ENCODE measurements around the gene ZMYND8.
"Not testable (repeated sequence)": the region's sequence is repeated elsewhere in the genome, so short reads cannot be mapped to it uniquely, and the experiment has no call there.

Gene ZMYND8

DNA sequence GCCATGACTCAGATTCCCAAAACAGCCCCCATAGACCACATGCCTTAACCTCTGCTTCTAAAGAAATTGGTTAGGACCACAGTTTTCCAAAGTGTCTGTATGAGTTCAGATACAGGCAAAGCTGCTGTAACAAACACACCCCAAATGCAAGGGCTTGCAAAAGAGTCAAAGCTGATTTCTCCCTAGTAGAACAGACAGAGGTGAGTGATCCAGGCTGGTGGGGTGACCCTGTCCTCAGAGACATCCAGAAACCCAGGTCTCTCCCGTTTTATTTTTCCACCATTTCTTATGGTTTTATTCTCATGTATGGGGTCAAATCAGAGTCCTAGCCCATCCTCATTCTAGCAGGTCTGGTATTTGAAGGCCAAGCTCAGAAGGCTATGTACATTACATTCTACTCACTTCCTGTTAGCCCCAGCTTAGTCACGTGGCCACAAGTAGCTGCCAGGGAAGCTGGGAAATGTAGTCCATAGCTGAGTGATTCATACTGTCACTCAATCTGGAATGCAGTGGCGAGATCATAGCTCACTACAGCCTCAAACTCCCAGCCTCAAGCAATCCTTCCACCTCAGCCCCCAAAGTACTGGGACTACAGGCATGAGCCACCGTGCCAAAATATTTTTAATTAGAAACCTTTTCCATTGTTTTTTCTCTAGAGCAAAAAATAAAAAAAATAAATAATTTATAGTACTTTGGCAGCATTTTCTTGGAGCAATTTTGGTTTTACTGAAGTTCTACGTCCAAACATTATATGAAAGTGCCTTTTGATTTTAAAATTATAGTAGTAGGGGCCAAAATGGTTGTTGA lies 175.2 kb downstream of the ZMYND8 start:
- no peak for DNase-seq (ENCODE audit: low read depth in 1 of 2, low spot score in 1 of 2)

DNA sequence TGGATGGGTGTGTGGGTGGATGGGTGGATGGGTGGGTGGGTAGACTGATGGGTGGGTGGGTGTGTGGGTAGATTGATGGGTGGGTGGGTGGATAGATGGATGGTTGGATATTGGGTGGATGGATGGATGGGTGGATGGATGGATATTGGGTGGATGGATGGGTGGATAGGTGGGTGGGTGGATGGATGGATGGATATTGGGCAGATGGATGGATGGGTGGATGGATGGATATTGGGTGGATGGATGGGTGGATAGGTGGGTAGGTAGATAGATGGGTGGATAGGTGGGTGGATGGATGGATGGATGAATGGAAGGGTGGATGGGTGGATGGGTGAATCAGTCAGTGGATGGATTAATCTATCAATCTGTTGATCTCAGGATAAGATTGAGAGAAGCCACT lies 177.2 kb downstream of the ZMYND8 start:
- no peak for DNase-seq (ENCODE audit: low read depth in 1 of 2, low spot score in 1 of 2)

DNA sequence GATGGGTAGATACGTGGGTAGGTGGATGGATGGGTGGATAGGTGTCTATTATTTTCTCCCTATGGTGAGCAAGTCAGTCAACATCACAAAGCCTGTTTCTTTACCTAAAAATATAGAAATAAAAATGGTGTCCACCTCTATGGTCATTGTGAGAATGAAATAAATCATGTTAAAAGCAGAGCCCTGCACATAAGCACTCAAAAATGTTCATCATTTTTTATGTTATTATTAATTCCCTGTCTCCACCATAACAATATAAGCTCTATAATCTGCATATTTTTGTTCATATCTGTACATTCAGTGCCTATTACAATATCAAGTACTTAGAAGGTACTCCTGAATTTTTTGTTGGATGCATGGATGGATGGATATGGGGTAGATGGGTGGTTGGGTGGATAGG lies 177.6 kb downstream of the ZMYND8 start:
- no peak for DNase-seq (ENCODE audit: low read depth in 1 of 2, low spot score in 1 of 2)

DNA sequence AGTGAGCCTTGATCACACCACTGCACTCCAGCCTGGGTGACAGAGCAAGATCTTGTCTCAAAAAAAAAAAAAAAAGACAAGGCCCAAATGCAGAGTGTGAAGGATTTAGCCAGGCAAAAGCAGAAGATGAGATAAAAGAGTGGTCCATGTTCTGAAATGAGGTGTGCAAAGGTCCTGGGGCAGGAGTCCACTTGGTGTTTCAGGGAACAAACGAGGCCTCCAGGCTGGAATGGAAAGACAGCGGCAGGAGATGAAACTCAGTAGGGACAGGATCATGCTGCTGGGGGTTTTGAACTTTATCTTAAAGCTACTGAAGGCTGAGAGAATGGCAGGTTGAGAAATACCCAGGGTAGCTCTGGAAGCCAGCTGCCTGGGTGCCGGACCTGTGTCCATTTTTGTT lies 178.2 kb downstream of the ZMYND8 start:
- DNase-seq (ENCODE audit: low read depth in 1 of 2, low spot score in 1 of 2), result no peak

DNA sequence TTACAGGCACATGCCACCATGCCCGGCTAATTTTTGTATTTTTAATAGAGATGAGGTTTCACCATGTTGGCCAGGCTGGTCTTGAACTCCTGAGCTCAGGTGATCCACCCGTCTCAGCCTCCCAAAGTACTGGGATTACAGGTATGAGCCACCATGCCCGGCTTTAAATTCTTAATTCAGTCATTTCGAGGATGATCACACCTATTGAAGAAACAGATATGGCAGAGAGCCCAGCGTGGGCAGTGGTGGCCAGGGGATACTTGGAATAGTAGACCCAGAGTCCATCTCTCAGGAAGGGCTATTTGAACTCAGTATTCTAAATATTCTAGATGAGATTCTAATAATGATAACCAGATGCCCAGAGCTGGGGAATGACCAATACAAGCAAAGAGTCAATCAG lies 180.3 kb downstream of the ZMYND8 start:
- not testable (repeated sequence) for DNase-seq (ENCODE audit: low read depth in 1 of 2, low spot score in 1 of 2)

DNA sequence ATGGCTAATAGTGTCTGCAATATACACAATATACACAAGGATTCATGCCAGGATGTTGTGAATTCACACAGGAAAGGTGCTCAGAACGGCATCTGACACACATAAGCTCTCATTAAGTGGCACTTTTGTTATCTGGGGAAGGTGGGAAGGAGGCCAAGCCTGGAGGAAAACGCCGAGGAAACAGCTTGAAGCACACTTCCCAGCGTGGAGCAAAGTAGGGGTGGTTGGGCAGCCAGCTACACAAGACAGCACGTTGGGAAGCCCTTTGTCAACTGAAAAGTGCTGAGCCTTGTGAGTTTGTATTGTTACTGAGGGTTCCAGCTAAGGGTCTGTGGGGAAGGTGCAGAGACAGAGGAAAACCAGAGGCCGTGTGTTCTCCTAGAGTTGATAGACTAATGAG lies 181.0 kb downstream of the ZMYND8 start:
- no peak for DNase-seq (ENCODE audit: low read depth in 1 of 2, low spot score in 1 of 2)

DNA sequence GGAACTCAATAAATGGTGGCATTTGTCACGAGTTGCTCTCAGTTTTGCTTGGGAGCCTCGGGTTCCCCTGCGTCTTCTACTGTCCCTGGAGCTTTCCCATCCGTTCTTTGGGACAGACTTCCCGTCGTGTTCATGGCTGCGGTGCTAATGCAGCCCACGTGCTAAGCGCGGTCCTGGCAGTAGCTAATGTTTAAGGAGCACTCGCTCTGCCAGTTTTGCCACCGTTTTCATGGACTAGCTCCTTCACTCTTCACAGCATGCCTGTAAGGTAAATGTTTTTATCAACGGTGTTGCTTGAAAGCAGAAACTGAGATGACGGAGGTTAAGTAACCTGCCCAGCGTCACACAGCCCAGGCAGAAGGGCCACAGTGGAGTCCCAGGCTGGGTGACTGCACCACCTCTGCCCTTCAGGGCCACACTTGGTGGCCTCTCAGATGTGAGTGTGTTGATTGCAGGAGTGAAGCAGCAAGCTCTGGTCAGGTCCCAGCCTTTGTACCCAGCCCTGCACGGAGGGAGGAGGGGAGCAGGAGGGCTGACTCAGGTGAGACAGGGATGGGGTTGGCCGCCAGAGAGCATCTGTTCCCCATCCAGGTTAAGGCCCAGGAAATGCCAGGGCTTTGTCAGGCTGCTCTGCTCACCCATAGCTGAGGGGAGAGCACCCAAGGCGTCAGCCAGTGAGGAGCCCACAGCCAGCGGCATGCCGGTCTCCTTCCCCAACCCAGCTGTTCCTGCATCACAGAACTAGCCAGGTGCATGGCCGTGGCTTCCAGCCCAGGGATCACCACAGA lies 181.8 kb downstream of the ZMYND8 start:
- no peak for DNase-seq (ENCODE audit: low read depth in 1 of 2, low spot score in 1 of 2)

DNA sequence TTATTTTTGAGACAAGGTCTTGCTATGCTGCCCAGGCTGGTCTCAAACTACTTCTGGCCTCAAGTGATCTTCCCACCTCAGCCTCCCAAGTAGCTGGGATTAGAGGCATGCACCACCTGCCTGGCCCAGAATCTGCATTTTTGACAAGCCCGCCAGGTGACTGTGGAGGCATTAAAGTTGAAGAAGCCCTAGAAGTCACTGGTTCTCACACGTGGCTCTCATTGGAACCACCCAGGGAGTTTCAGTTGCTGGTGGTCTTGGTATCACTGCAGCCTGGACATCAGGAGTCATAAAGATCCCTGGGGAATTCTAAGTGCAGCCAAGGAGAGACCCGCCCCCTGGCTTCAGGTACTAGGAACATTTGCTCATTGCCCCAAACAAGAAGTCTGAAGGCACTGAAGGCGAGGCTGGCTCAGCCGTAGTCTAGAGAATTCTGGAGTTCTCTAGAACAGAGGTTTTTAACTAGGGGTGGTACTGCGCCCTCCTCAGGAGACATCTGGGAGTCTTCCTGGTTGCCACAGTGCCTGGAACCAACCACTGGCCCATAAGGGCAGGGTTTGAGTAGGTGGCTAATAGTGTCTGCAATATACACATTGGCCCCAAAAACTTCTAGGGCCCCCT lies 182.8 kb downstream of the ZMYND8 start:
- no peak for DNase-seq (ENCODE audit: low read depth in 1 of 2, low spot score in 1 of 2)

DNA sequence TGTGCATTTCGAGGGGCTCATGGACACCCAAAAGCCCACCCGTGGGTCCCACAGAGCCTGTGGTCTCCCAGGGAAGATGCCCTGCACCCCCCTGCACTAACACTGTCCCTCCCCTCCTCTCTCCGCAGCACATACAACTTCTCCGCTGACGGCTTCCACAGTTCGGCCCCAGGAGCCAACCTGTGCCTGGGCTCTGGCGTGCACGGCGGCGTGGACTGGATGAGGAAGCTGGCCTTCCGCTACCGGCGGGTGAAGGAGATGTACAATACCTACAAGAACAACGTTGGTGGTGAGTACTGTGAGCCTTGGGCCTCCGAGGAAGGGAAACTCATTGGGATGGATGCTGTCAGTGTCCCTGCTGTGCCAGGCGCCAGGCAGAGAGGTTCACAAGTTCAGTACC lies 183.9 kb downstream of the ZMYND8 start:
- DNase-seq (ENCODE audit: low read depth in 1 of 2, low spot score in 1 of 2), result no peak

DNA sequence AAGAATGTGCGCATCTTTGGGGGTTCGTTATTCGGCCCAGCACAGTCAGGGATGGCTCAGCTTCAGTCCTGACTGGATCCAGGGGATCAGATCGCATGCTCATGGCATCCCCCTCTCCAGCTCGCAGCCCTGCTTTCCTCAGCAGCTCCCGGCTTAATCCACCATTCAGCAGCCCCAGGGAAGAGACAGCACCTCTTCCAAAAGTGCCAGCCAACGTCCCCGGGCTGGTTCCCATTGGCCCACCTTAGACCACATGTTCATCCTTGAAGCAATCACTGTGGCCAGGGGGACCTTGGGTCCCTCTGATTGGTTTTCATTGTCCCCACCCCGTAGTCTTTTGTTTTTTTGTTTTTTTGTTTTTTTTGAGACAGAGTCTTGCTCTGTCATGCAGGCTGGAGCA lies 188.7 kb downstream of the ZMYND8 start:
- no peak for DNase-seq (ENCODE audit: low read depth in 1 of 2, low spot score in 1 of 2)

DNA sequence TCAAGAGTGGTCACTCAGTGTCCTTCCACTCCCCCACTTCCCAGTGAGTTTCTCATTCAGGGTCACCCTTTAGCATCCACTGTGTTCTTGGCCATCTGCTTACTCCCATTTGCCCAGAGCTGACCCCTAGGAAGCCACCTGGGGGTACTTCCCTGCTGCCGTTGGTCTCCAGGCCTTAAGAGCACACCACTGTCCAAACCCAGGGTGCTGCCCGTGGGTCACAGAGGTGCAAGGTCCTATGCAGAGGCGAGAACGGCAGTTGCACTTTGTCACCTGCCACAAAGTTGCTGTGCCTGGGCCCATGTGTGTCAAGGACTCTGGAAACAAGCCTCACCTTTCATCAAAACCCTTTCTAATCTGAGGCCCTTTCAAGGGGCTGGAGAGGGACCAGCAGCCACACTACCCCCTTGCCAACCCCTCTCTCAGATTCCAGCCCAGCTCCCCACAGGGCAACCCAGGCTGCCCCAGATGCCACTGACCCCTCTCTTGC lies 191.1 kb downstream of the ZMYND8 start:
- DNase-seq (ENCODE audit: low read depth in 1 of 2, low spot score in 1 of 2), result no peak

DNA sequence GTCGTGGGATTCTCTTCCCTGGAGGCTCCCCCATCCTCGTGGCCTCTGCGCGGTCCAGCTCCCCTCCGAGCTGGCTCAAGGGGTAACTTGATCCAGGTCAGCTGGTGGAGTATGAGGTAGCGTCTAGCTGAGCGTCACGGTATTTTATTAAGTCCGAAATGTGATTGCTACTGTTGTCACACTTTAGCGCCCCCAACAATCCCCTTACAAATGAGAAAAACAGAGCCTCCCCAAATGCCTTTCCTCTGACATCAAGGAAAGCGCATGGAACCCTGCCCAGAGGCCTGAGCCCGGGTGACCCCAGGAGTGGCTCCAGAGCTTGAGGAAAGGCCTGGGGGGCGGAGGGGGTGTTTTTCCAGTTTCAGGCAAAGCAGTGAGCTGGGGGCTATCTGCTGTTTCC lies 192.4 kb downstream of the ZMYND8 start:
- no peak for DNase-seq (ENCODE audit: low read depth in 1 of 2, low spot score in 1 of 2)

DNA sequence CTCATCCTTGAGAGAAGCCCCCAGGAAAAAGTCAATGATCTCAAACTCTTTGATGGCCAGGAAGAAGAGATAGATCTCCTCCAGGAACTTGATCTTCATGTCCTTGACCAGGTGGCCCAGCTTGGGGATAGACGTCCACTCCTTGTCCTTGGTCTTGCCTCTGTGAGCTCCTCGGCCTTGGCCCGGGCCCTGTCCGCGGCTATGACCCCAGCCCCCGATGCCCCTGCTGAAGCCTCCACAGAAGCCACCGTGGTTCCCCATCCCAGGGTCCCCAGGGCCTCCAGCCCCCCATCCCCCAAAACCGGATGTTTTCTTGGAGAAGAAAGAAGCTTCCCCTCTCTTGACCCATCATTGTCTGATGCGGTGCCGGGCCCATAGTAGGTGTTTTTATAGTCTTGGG lies 195.1 kb downstream of the ZMYND8 start:
- no peak for DNase-seq (ENCODE audit: low read depth in 1 of 2, low spot score in 1 of 2)

DNA sequence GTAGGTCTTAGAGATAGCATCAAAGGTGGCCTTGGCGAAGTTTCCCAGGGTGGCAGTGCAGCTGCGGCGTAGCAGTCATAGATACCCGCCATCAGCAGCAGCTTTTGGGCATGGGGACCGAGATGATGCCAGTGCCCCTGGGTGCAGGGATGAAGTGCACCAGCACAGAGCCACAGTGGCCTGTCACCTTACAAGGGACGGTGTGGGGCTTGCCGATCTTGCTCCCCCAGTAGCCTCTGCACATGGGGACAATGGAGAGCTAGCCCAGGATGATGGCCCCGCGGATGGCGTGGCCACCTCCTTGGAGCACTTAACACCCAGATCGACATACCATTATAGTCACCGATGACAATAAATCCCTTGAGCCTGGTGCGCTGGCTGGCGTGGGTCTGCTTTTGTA lies 195.5 kb downstream of the ZMYND8 start:
- no peak for DNase-seq (ENCODE audit: low read depth in 1 of 2, low spot score in 1 of 2)

DNA sequence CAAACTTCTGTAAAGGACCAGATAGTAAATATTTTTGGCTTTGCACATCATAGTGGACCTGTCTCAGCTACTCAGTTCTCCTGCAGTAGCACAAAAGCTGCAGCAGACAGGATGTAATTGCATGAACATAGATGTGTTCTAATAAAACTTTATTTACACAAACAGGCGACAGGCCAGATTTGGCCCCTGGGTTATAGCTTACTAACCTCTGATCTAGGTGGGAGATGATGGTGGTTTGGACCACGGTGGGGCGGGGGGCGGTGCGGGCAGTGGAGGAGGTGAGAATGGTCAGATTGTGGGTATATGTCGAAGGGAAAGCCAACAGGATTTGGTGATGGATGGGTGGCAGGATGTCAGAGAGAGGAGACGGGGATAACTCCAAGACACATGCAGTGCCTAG lies 196.3 kb downstream of the ZMYND8 start:
- DNase-seq (ENCODE audit: low read depth in 1 of 2, low spot score in 1 of 2), result no peak
